Measurements from ENCODE around the gene GOPC.

- TF ChIP-seq, protein P1, sequence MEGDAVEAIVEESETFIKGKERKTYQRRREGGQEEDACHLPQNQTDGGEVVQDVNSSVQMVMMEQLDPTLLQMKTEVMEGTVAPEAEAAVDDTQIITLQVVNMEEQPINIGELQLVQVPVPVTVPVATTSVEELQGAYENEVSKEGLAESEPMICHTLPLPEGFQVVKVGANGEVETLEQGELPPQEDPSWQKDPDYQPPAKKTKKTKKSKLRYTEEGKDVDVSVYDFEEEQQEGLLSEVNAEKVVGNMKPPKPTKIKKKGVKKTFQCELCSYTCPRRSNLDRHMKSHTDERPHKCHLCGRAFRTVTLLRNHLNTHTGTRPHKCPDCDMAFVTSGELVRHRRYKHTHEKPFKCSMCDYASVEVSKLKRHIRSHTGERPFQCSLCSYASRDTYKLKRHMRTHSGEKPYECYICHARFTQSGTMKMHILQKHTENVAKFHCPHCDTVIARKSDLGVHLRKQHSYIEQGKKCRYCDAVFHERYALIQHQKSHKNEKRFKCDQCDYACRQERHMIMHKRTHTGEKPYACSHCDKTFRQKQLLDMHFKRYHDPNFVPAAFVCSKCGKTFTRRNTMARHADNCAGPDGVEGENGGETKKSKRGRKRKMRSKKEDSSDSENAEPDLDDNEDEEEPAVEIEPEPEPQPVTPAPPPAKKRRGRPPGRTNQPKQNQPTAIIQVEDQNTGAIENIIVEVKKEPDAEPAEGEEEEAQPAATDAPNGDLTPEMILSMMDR (conservative IDR thresholded peaks at IDR 0.05; ENCODE audit: low read length): no peak
- no peak for TF ChIP-seq EZH2phosphoT487 (IDR thresholded peaks at IDR 0.05; ENCODE audit: borderline replicate concordance, low read depth, low read length)
These were observed 53.5 kb downstream of the GOPC start for GRCh38 chr6:117548797-117549301.
